SK-N-MC (cell line): ENCODE results near the gene TARBP2.

Experiments
- DNase-seq: peaks from one replicate; pipeline ENCODE4 v3.0.0-alpha.2; 2011; ENCODE audit warnings: low read depth, low spot score
- H3K27ac ChIP-seq: fragments of 200-600 bp; sonication (generic); 2 replicates; pipeline ENCODE4 v1.5.1; 2016; ENCODE audit warnings: mixed run types
- H3K36me3 ChIP-seq: fragments of 200-600 bp; sonication (generic); 2 replicates; pipeline ENCODE4 v1.6.1; 2017; ENCODE audit warnings: antibody characterized with exemption, low read length, mixed read lengths; ENCODE audit not compliant: insufficient read depth
- H3K4me3 ChIP-seq: fragments of 200-600 bp; sonication (generic); 2 replicates; pipeline ENCODE4 v1.5.1; 2016
- H3K9ac ChIP-seq: fragments of 200-600 bp; sonication (generic); 2 replicates; pipeline ENCODE4 v1.8.0; 2017; ENCODE audit warnings: mixed run types, mixed read lengths; ENCODE audit not compliant: insufficient read length
- H3K9me3 ChIP-seq: fragments of 200-600 bp; sonication (generic); 2 replicates; pipeline ENCODE4 v1.6.1; 2017; ENCODE audit warnings: low read depth, mild to moderate bottlenecking, antibody characterized with exemption, low read length, moderate library complexity, mixed read lengths
- EZH2 ChIP-seq: fragments of 200-600 bp; sonication (generic); IDR thresholded peaks from one replicate; pipeline ENCODE4 v1.6.1; 2017; ENCODE audit warnings: antibody characterized with exemption
- FOXP2 ChIP-seq: optimal IDR thresholded peaks from 2 replicates; pipeline ENCODE3; 2011; ENCODE audit warnings: mild to moderate bottlenecking, moderate library complexity; ENCODE audit not compliant: insufficient read depth; ENCODE audit errors: extremely low read length, control extremely low read depth
- POLR2AphosphoS5 ChIP-seq: IDR thresholded peaks from 2 replicates; pipeline ENCODE4 v1.6.1; 2012; ENCODE audit warnings: mild to moderate bottlenecking, low read depth, low read length, borderline replicate concordance

The TARBP2 gene

DNA sequence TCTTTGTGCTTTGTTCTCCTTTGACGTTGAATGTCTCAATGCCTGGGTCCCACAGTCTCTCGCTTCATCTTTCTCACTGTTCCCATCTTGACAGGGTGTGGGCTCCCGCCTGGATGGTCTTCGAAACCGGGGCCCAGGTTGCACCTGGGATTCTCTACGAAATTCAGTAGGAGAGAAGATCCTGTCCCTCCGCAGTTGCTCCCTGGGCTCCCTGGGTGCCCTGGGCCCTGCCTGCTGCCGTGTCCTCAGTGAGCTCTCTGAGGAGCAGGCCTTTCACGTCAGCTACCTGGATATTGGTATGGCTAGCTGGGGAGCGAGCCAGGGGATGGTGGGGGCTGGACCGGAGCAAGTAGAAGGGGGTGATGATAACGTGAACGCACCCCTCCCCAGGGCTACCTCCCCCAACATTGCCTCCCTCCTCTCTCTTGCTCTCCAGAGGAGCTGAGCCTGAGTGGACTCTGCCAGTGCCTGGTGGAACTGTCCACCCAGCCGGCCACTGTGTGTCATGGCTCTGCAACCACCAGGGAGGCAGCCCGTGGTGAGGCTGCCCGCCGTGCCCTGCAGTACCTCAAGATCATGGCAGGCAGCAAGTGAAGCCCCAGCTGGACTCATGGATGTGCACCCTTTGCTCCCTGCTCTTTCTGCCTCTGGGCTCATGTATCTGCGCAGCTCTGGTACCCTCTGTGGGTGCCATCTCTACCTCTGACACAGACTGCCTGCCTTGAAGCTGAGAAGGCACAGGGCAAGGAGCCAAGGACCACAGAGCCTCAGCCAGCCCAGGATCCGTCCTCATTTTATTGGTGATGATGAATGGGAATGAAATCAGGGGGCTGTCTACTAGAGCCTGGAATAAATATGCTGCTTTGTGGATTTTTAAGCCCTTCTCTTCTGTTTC, 4.7 kb downstream of the TARBP2 start:
- TF ChIP-seq POLR2AphosphoS5, result no peak
- TF ChIP-seq FOXP2, result no peak
- TF ChIP-seq EZH2, result no peak

GRCh38 chr12:53506450-53506785, 5.3 kb downstream of the TARBP2 start:
- peaks cover 42% of the 10 kb centered on the region for H3K36me3 ChIP-seq
- no peak overlapping the region for H3K9ac ChIP-seq
- no peak for DNase-seq
- no peak for TF ChIP-seq FOXP2
- no peak for TF ChIP-seq EZH2
- TF ChIP-seq POLR2AphosphoS5, result 0 out of 2 replicates have a peak, but pooled peaks have one; percentile 7
- no peak overlapping the region for H3K4me3 ChIP-seq
- no peaks in the 10 kb centered on the region for H3K9me3 ChIP-seq
- 0 out of 2 replicates have a peak overlapping the region, but pooled peaks have one; percentile 46 for H3K27ac ChIP-seq

More for the DNA sequence above, 4.7 kb downstream of the TARBP2 start:
- Histone ChIP-seq H3K9ac (no peak overlapping the region), H3K36me3 (peaks cover 42% of the 10 kb centered on the region), H3K27ac (peak overlapping the region; percentile 46; the same call in 1 of the 2 replicates), H3K9me3 (no peaks in the 10 kb centered on the region), H3K4me3 (no peak overlapping the region)
- no peak for DNase-seq

GRCh38 chr12:53506881-53507602, 6.0 kb downstream of the TARBP2 start, which contains the start of gene NPFF:
NPFF (minus strand) TSS chr12:53507484; CDS start chr12:53507474, 10 bp downstream.
- no peak for DNase-seq
- Histone ChIP-seq H3K9ac (no peak within 1 kb of the TSS), H3K9me3 (no peaks in the 10 kb centered on the region), H3K27ac (peak within 1 kb of the TSS; percentile 55; the same call in 1 of the 2 replicates), H3K36me3 (peaks cover 46% of the 10 kb centered on the region), H3K4me3 (no peak within 1 kb of the TSS)
- TF ChIP-seq FOXP2 (no peak), POLR2AphosphoS5 (no peak), EZH2 (no peak)

DNA sequence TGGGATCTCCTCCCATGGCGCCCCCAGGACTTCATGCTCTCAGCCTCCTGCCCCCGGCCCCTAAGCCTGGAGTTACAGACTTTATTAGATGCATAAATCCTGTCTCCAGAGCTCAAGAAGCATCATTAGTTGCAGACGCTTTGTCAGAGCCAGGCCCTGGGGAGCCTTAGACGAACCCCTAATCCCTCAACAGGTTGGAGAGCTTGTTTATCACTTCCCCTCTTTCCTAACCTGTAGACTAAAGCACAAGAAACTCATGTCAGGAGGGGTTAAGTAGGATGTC, 6.5 kb downstream of the TARBP2 start:
- TF ChIP-seq EZH2 (no peak), POLR2AphosphoS5 (no peak), FOXP2 (no peak)
- Histone ChIP-seq H3K9me3 (no peaks in the 10 kb centered on the region), H3K27ac (peak overlapping the region; percentile 55; the same call in 1 of the 2 replicates), H3K9ac (no peak overlapping the region), H3K36me3 (peaks cover 51% of the 10 kb centered on the region), H3K4me3 (no peak overlapping the region)
- no peak for DNase-seq

GRCh38 chr12:53508534-53509170, 7.6 kb downstream of the TARBP2 start:
- no peak for DNase-seq
- H3K4me3 ChIP-seq, result no peak overlapping the region
- peaks cover 47% of the 10 kb centered on the region for H3K36me3 ChIP-seq
- no peaks in the 10 kb centered on the region for H3K9me3 ChIP-seq
- no peak for TF ChIP-seq EZH2
- no peak for TF ChIP-seq FOXP2
- no peak for TF ChIP-seq POLR2AphosphoS5
- H3K27ac ChIP-seq, result no peak overlapping the region
- H3K9ac ChIP-seq, result no peak overlapping the region

GRCh38 chr12:53510181-53510812, 9.2 kb downstream of the TARBP2 start:
- TF ChIP-seq EZH2 (no peak), POLR2AphosphoS5 (no peak), FOXP2 (no peak)
- Histone ChIP-seq H3K4me3 (no peak overlapping the region), H3K9ac (no peak overlapping the region), H3K27ac (no peak overlapping the region), H3K36me3 (peaks cover 47% of the 10 kb centered on the region; the same call in 1 of the 2 replicates), H3K9me3 (no peaks in the 10 kb centered on the region)
- DNase-seq, result no peak

GRCh38 chr12:53513712-53514410, 12.8 kb downstream of the TARBP2 start:
- no peak for DNase-seq

More at GRCh38 chr12:53513712-53514410, 12.8 kb downstream of the TARBP2 start:
- Histone ChIP-seq H3K9me3 (no peaks in the 10 kb centered on the region), H3K36me3 (peaks cover 49% of the 10 kb centered on the region), H3K9ac (peak overlapping the region; percentile 34), H3K4me3 (no peak overlapping the region), H3K27ac (no peak overlapping the region)
- TF ChIP-seq EZH2 (no peak), POLR2AphosphoS5 (no peak), FOXP2 (no peak)
